Renal cortex interstitium (tissue), 3 donors: ENCODE measurements around the gene SLC25A38. TPM values are rescaled to one million over a fixed set of nuclear protein-coding genes. Genes with fewer than 3 reads are reported as not detected.

ENCODE experiments used
- polyA plus RNA-seq, 3 donors: library from polyadenylated mRNA; unstranded; fragments of 120-200 nt; gene quantifications; one replicate each; pipeline ENCODE4 v1.2.1, GENCODE V29; 2013; ENCODE audit not compliant: insufficient read length in 3 of 3

SLC25A38 gene
- polyA plus RNA-seq, 3 donors, result 33.4 to 34.8 (median 33.8) TPM

Other genes with a start within 250 kb of the SLC25A38 start
- gene CSRNP1, start 229.8 kb upstream of the SLC25A38 start, polyA plus RNA-seq, result 10 to 100 TPM in 1 of 3 donors, 1 to 10 TPM in 2; 8.9 to 11.8 (median 9.8) TPM
- under 1 TPM; 0.11 to 0.14 (median 0.11) TPM for gene XIRP1, start 190.8 kb upstream of the SLC25A38 start, polyA plus RNA-seq
- 1 to 10 TPM; 1.7 to 5.3 (median 3.4) TPM for gene CX3CR1, start 103.3 kb upstream of the SLC25A38 start, polyA plus RNA-seq
- not detected for gene CCR8, start 53.7 kb upstream of the SLC25A38 start, polyA plus RNA-seq
- 1,000 to 10,000 TPM; 1,356 to 1,593 (median 1,511) TPM for gene RPSA, start 23.4 kb downstream of the SLC25A38 start, polyA plus RNA-seq
- gene MOBP, start 84.3 kb downstream of the SLC25A38 start, polyA plus RNA-seq, result under 1 TPM; 0.16 to 0.36 (median 0.17) TPM